Hepatocyte (in vitro differentiated cells): ENCODE results near the gene SMIM45.

Experiments
- DNase-seq: peaks from one replicate; pipeline ENCODE4 v3.0.0-alpha.2; 2016; ENCODE audit warnings: low spot score
- H2AFZ ChIP-seq: fragments of 200-600 bp; sonication (generic); 2 replicates; pipeline ENCODE4 v1.6.0; 2016; ENCODE audit warnings: antibody characterized with exemption, mild to moderate bottlenecking
- H3K27ac ChIP-seq: fragments of 200-600 bp; sonication (generic); 2 replicates; pipeline ENCODE4 v1.5.1; 2016; ENCODE audit warnings: mild to moderate bottlenecking
- H3K27me3 ChIP-seq: fragments of 200-600 bp; sonication (generic); 2 replicates; pipeline ENCODE4 v1.6.1; 2016
- H3K36me3 ChIP-seq: fragments of 200-600 bp; sonication (generic); replicated peaks from 2 replicates; pipeline ENCODE4 v1.5.1; 2016; ENCODE audit warnings: low read depth; ENCODE audit not compliant: insufficient read depth
- H3K4me1 ChIP-seq: fragments of 200-600 bp; sonication (generic); 2 replicates; pipeline ENCODE4 v1.5.1; 2016; ENCODE audit warnings: mild to moderate bottlenecking, moderate library complexity; ENCODE audit not compliant: insufficient read depth
- H3K4me2 ChIP-seq: fragments of 200-600 bp; sonication (generic); 2 replicates; pipeline ENCODE4 v1.6.0; 2016
- H3K4me3 ChIP-seq: fragments of 200-600 bp; sonication (generic); 2 replicates; pipeline ENCODE4 v1.5.1; 2016; ENCODE audit warnings: mild to moderate bottlenecking
- H3K79me2 ChIP-seq: fragments of 200-600 bp; sonication (generic); 2 replicates; pipeline ENCODE4 v1.6.0; 2017; ENCODE audit warnings: mild to moderate bottlenecking
- H3K9me2 ChIP-seq: fragments of 200-600 bp; sonication (generic); replicated peaks from 2 replicates; pipeline ENCODE4 v1.6.0; 2017; ENCODE audit warnings: mild to moderate bottlenecking; ENCODE audit not compliant: insufficient read depth
- H3K9me3 ChIP-seq: fragments of 200-600 bp; sonication (generic); 2 replicates; pipeline ENCODE4 v1.5.1; 2016; ENCODE audit warnings: low read depth, mild to moderate bottlenecking
- H4K20me1 ChIP-seq: fragments of 200-600 bp; sonication (generic); 2 replicates; pipeline ENCODE4 v1.6.0; 2016; ENCODE audit warnings: mild to moderate bottlenecking; ENCODE audit not compliant: insufficient read depth, poor library complexity, severe bottlenecking
- EZH2 ChIP-seq: fragments of 200-600 bp; sonication (generic); IDR thresholded peaks from 2 replicates; pipeline ENCODE4 v1.6.1; 2016; ENCODE audit warnings: antibody characterized with exemption, mild to moderate bottlenecking, borderline replicate concordance
- EZH2phosphoT487 ChIP-seq: fragments of 200-600 bp; sonication (generic); IDR thresholded peaks from one replicate; pipeline ENCODE4 v1.6.1; 2018; ENCODE audit warnings: antibody characterized with exemption, mild to moderate bottlenecking, low read depth, moderate library complexity; ENCODE audit not compliant: unreplicated experiment, severe bottlenecking
- whole genome bisulfite sequencing: methylation state at CpG from one replicate; pipeline ENCODE4 v1.1.6; 2016; ENCODE audit warnings: low lambda C conversion rate; ENCODE audit errors: missing lambda C conversion rate; 5-methylcytosine and 5-hydroxymethylcytosine counted together
- TF ChIP-seq, protein P1 (sequence below): fragments of 200-600 bp; sonication (generic); IDR thresholded peaks from 2 replicates; pipeline ENCODE4 v1.5.1; 2016; ENCODE audit warnings: antibody characterized with exemption, mild to moderate bottlenecking; ENCODE audit not compliant: poor library complexity

Gene SMIM45

DNA sequence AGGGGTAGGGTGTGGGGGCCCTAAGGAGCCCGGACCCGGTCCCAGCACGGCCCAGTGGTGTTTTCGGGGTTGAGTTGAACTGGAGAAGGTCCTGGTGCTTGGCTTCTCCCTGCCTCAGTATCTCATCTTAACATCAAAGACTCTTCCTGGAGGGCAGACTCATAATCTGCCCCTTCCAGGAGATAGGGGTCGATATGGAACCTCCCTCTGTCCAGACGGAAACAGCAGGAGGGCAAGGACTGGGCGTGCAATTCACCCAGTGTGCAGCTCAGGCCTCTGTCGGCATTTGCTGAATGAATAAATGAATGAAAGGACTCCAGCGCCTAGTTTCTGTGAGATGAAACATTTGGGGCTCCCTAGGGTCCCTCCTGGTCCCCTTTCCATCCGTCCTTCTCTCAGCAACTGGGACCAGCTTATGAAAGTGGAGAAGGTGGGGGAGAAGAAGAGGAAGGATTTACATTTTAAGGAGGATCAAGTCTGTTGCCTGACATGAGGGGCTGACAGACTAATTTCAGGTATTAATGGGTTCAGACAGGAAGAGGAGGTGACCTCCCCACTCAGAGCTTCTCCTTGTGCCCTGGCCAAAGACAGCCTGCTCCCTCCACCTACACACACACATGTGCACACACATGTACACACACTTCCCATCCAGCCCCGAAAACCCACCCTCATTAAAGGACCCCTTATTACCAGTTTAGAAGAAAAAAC is 36.0 kb upstream of the SMIM45 start:
- Histone ChIP-seq H3K4me1 (peaks cover 6% of the 10 kb centered on the region), H3K9me3 (no peaks in the 10 kb centered on the region), H2AFZ (no peak overlapping the region), H3K36me3 (no peaks in the 10 kb centered on the region), H3K4me3 (no peak overlapping the region), H3K27ac (no peak overlapping the region), H3K27me3 (peaks cover 82% of the 10 kb centered on the region), H4K20me1 (no peaks in the 10 kb centered on the region), H3K9me2 (no peaks in the 10 kb centered on the region), H3K79me2 (no peaks in the 10 kb centered on the region), H3K4me2 (no peak overlapping the region)
- no peak for DNase-seq
- TF ChIP-seq, protein P1, sequence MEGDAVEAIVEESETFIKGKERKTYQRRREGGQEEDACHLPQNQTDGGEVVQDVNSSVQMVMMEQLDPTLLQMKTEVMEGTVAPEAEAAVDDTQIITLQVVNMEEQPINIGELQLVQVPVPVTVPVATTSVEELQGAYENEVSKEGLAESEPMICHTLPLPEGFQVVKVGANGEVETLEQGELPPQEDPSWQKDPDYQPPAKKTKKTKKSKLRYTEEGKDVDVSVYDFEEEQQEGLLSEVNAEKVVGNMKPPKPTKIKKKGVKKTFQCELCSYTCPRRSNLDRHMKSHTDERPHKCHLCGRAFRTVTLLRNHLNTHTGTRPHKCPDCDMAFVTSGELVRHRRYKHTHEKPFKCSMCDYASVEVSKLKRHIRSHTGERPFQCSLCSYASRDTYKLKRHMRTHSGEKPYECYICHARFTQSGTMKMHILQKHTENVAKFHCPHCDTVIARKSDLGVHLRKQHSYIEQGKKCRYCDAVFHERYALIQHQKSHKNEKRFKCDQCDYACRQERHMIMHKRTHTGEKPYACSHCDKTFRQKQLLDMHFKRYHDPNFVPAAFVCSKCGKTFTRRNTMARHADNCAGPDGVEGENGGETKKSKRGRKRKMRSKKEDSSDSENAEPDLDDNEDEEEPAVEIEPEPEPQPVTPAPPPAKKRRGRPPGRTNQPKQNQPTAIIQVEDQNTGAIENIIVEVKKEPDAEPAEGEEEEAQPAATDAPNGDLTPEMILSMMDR: no peak
- peak; percentile 66 for TF ChIP-seq EZH2phosphoT487
- TF ChIP-seq EZH2: peak; percentile 19
- 33% methylated on average over 11 of the region's 11 CpGs for WGBS

DNA sequence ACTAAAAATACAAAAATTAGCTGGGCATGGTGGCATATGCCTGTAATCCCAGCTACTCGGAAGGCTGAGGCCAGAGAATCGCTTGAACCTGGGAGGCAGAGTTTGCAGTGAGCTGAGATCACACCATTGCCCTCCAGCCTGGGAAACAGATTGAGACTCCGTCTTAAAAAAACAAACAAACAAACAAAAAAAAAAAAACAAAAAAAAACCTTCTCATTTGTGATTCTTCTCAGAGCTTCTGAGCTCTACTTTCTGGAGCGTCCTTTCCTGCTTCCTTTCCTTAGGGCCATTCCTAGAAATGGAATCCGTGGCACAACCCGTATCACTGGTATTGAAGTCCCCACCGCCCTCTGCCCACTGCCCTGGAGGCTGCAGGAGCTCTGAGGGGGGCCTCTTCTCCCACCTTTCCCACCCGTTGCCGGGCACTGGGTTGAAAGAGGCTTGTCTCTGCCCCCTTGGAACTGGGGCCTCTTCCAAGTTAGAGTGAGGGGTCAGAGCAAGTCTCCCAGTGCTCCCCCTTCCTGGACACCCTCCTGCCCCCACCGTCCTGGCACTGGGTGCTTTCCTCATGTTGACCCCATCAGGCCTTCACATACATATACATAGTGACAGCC is 35.1 kb upstream of the SMIM45 start:
- no peak for DNase-seq
- H3K4me2 ChIP-seq: no peak overlapping the region
- H3K4me1 ChIP-seq: peaks cover 3% of the 10 kb centered on the region
- no peak overlapping the region for H3K27ac ChIP-seq
- no peaks in the 10 kb centered on the region for H3K36me3 ChIP-seq
- no peaks in the 10 kb centered on the region for H4K20me1 ChIP-seq
- no peaks in the 10 kb centered on the region for H3K9me2 ChIP-seq
- H3K27me3 ChIP-seq: peaks cover 73% of the 10 kb centered on the region
- no peaks in the 10 kb centered on the region for H3K9me3 ChIP-seq
- TF ChIP-seq, protein P1: no peak
- TF ChIP-seq EZH2: no peak
- no peak for TF ChIP-seq EZH2phosphoT487
- no peak overlapping the region for H2AFZ ChIP-seq
- H3K4me3 ChIP-seq: no peak overlapping the region
- WGBS: 61% methylated on average over 10 of the region's 10 CpGs
- no peaks in the 10 kb centered on the region for H3K79me2 ChIP-seq

DNA sequence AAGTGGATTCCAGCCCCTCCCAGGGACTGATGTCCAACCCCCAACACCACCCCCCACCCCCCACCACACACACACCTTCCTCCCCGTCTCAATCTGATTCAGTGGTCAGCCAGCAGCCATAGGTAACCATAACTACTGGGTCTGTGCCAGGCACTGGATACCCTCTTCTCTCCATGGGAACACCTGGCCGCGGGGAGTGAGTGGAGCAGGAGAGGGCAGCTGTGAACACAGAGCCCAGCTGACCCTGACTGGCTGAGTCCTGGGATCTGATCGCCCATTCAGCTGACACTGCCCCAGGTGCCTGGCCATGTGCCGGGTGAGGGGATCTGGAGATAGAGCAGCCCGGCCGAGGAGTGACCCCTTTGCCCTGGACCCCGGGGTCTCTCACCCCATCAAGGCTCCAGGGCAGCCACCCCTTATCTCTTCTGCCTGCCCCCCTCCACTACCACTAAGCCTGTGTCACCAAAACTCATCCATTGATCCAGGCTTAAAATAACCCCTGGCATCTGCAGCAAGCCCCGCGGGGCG is 34.5 kb upstream of the SMIM45 start:
- H3K4me2 ChIP-seq: no peak overlapping the region
- H2AFZ ChIP-seq: no peak overlapping the region
- no peak for DNase-seq
- 82% methylated on average over 11 of the region's 11 CpGs for WGBS
- peaks cover 67% of the 10 kb centered on the region for H3K27me3 ChIP-seq
- no peaks in the 10 kb centered on the region for H3K9me2 ChIP-seq
- no peaks in the 10 kb centered on the region for H3K9me3 ChIP-seq
- no peaks in the 10 kb centered on the region for H3K79me2 ChIP-seq
- no peak overlapping the region for H3K4me3 ChIP-seq
- TF ChIP-seq EZH2 (no peak), EZH2phosphoT487 (no peak)
- TF ChIP-seq, protein P1: no peak
- H4K20me1 ChIP-seq: no peaks in the 10 kb centered on the region
- H3K4me1 ChIP-seq: peaks cover 3% of the 10 kb centered on the region
- no peak overlapping the region for H3K27ac ChIP-seq
- no peaks in the 10 kb centered on the region for H3K36me3 ChIP-seq
